GM18909 (cell line): ENCODE data around the gene TFF1.

ENCODE experiments used
- ATAC-seq: cut with Tn5 transposase; IDR thresholded peaks from one replicate; pipeline ENCODE4 v1.9.1; 2021; ENCODE audit warnings: mild to moderate bottlenecking; ENCODE audit not compliant: unreplicated experiment, poor library complexity

TFF1 gene

DNA sequence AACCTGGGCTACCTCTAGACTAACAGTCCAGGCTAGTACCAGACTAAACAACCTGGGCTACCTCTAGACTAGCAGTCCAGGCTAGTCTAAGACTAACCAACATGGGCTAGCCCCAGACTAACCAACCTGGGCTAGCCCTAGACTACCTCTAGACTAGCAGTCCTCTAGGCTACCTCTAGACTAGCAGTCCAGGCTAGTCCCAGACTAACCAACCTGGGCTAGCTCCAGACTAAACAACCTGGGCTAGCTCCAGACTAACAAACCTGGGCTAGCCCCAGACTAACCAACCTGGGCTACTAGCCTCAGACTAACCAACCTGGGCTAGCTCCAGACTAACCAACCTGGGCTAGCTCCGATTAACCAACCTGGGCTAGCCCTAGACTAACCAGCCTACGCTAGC, 17.6 kb downstream of the TFF1 start:
- no peak for ATAC-seq

DNA sequence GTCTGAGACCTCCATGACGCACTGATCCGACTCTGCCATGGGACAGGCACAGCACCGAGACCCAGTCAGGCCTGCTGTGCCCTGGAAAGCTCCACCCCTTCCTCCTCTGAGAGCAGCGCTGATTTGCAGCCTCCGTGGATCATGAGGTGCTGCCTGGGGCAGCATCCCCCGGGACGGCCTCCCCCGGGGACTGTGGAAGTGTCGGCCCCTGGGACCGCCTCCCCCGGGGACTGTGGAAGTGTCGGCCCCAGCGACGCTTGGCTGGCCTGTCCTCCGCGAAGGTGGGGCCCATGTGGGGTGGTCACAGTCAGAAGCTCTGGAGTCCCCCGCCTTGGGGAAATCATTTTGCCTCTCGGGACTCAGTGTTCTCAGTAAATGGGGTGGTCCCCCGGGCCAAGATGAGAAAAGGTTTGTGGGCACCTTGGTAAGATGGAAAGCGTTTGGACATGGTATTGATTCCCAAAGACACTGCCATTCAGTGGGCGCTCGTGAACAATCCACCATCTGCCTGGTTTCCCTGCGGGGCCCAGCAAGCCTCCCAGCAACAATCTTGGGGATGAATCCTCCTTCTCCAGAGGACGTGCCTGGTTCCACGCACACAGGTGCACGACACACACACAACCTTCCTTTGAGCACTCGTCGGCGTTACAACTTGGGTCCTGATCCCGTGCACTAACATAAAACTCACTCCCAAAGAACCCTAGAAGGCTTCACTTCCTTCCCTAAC, 18.6 kb downstream of the TFF1 start:
- ATAC-seq = no peak

DNA sequence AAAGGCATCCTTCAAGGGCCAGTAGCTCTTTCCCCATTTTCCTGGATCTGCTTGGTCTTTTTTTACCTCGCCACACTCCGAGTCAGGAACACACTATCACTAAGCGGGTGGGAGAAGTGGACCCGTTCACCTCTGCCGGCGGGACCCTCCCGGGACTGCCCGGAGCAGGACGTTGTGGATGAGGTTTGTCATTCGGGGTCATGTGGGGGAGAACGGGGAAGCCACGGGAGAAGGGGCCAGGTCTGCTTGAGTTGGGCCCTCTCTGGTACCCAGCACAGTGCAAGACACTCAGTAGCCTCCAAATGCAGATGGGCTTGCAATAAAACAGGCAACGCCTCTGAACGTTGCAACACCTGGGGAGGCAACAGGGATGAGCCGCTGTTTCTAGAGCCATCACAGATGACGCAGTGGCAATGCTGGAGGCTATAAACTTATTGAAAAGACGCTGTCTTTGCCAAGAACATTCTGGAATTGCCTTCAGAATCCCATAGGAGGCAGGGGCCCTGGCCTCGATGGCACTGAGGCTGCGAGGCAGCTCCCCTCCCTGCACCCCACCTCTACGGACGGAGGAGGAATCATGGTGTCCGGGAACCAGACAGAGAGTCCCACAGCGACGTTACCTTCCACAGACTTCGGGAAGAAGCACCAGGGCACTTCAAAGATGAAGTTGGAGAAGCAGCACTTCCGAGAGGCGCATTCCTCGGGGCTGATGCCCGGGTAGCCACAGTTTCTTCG, 19.3 kb downstream of the TFF1 start:
- ATAC-seq = no peak

DNA sequence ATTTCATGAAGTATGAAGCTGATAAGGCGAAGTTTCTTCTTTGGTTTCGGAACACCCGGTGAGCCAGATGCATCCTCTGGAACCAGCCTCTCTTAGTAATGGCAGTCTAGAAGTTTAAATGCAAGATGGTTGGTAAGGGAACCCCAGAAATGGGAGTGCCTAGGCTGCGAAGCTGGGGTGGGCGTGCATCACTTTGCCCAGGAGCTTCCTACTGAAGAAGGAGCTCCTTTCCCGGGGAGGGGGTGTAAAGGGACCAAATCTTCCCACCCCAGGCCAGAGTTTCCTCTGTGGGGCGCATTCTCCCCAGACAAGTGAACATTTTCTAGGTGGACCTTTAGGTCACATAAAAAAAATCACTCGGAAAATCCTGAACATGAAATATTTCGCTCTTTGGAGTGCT, 19.9 kb downstream of the TFF1 start:
- no peak for ATAC-seq

DNA sequence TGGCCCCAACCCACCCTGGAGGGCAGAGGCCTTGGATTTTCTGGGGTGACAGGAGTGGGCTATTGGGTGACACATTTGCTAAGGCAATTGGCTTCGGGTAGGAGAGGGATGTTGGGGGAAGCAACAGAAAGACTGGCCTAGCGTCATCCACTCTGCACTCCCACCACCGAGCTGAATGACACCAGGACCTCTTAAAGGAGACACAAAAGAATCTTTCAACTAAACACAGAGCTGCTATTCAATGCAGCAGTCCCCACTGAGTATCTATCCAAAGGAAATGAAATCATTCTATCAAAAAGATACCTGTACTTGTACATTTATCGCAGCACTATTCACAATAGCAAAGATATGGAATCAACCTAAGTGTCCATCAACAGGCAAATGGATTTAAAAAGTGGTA, 21.7 kb downstream of the TFF1 start:
- no peak for ATAC-seq

DNA sequence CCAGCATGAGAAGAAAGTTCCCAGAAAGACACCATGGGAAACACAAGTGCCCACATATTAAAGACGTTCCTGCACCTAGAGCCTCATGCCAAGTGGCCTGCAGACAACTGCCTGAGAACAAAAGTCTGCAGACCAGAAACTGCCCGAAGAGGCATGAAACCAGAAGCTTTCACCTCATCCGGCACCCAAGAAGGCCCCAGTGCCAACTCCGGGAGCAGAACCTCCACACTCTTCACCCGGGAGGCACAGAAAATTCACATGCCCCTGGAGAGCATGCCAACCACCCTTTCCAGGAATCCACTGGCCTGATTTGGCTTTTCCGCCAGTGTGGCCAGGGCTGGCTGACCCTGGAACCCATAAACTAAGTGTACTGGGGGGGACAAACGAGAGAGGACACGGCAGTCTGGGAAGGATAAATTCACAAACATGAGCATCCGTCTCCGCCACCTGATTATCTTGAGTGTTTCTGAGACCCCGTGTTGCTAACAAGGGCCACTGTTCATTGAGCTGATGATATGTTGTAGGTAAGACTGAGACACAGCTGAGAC, 22.3 kb downstream of the TFF1 start:
- no peak for ATAC-seq

DNA sequence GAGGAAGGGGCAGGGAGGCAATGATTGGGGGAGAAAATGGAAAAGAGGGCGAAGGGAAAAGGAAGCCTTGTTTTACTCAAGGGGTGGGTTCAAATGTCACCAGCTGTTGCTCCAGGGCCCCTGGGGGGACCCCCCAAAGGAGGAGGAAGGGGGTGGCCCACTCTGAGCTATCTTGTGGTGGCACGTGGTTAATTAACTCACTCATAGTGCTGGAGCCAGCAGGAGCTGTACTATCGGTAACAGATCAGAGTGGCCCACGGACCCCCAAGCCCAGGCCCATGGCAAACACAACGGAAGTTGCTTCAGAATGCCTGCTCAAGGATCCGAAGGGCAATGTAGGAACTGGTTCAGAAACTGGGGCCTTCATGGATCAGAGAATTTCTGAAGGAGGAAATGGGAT, 22.8 kb downstream of the TFF1 start:
- no peak for ATAC-seq

DNA sequence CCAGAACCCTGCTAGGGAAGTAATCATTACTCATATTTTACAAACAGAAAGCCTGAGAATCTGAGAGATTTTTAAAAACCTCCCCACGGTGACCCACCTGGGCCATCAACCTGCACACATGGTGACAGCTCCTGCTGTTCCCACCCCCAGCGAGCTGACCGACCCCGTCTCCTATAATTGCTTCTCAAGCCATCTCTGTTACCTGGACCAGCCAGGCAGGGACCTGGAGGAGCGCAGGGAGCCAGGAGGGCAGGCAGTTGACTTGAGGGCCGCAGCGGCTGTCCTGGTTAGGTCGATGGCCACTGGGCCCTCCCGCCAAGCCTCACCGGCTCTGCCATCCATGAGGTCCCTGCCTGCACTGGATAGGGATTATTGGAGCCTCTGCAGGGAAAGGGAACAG, 23.2 kb downstream of the TFF1 start:
- no peak for ATAC-seq

DNA sequence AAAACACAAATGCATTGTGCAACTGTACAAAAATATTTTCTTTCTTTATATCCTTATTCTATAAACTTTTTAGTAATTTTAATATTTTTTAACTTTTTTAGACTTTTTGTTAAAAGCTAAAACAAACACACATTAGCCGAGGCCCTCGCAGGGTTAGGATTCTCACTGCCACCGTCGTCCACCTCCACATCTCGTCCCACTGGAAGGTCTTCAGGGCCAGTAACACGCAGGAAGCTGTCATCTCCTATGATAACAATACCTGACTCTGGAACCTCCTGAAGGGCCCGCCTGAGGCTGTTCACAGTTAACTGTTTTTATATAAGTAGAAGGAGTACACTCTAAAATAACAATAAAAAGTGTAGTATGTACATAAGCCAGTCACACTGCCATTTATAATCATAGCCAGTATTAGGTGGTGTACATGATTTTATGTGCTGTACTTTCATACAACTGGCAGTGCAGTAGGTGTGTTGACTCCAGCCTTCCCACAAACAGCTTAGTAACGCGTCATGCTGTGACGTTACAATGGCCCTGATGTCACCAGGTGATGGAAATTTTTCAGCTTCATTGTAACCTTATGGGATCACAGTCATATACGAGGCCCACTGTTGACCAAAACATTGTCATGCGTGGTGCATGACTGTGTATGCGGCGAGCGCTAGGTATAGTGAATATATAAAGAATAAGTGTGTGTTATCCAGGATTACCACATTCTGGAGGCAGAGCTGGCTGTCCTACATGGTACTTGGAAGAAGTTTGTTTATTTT, 24.4 kb downstream of the TFF1 start:
- no peak for ATAC-seq

DNA sequence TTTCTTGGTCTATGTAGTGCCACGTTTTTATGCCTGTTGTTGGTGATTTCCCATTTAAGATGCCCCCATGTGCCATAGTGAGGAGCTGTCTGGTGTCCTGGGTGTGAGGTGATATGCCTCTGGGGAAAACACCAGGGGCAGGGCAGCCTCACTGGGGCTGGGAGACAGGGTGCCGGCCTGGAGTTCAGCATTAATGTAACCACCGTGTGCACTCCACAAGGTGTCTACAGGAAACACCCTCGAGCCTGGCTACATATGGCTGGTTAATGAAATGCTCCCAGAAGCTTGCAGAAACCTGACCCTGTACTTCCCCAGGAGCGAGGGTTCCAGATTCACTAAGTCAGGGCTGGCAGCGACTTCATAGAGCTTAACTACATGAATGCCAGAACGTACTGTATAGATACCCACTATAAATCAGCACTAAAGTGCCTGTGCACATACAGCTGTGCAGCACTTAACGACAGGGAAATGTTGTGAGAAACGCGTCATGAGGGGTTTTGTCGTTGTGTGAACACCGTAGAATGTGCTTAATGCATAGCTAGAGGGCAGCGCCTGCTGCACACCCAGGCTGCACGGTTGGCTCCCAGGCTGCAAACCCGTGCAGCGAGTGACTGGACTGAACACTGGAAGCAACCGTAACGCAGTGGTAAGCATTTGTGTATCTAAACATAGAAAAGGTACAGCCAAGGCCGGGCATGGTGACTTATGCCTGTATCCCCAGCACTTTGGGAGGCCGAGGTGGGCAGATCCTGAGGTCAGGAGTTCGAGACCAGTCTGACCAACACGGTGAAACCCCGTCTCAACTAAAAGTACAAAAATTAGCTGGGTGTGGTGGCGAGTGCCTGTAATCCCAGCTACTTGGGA, 25.9 kb downstream of the TFF1 start:
- no peak for ATAC-seq

DNA sequence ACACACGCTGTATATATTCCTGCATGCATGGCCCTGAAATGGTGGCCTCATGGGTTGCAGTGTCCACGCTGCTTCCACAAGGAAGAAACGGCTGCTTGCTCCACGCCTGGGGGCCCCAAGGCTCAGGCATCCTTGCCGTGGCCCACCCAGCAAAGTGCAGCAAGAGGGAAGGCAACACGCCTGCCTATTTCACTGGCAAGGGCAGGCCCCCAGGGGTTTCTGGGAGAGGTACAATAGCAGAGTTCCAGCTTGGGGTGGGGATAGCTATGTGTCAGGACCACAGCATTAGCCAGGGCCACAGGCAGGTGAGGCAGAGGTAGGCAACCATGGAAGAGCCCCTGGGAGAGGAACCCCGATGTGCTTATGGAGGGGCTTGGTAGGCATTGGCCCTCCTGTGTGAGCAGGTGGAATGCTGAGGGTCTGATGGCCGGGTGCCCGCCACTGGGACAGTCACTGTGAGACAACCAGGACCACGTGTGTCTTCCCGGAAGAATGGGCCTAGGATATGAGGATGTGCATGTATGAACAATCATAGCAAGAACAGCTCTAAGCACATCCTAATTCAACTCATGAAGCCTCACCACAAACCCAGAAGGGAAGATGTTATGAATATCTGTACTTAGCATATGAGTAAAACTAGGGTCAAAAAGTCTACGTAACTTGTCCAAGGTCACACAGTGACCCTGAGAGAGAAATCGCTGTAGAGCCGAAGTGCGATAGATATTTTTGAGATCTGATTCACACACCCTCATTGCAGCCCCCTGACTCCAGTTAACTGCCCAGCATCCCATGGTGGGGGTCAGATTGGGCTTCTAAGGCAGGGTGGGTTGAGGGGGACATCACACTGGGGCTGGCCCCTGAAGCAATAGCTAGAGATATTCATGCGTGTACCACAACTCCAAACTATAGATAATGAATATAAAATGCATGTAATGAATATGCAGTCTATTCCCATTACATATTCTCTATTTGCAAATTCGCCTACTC, 27.3 kb downstream of the TFF1 start:
- ATAC-seq = no peak

DNA sequence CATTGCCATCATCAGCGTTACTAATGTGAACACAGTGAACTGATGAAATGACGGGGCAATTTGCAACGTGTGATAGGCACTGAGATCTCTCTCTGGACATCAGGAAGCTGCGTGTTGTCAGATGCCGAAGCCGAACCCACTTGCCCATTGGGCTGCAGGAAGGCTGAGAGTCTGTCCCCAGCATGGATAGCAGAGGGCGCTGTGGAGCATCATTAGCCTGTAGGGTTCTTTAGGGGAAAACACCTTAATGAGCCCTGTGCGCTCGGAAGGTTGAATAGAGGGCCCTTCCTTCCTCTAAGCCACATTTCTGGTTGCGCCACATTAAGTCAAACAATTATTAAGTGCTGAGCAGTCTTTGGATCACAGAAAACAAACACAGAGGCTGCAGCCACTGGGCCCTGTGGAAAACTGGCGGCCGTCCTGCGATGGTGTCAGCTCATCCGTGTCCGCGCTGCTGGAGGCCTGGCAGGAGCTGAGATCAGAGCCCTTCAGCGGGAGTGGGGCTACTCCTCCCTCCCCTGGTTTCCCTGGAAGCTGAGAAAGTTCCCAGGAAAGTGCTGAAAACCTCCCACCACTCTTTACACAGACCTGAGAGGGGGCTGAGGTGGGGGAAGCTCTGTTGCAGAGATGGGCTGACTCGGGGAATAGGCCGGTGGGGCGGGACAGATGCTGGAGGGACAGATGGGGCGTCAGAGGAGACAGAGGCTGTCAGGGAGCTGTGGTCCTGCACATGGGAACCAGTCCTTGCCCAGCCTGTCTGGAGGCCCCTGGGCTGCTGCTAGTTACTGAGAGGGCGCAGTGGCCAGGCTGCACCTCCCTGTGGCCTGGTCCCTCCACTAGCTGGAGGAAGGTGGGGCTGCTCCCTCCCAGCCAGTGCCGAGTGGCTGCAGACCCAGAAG, 28.3 kb downstream of the TFF1 start:
- ATAC-seq = no peak

DNA sequence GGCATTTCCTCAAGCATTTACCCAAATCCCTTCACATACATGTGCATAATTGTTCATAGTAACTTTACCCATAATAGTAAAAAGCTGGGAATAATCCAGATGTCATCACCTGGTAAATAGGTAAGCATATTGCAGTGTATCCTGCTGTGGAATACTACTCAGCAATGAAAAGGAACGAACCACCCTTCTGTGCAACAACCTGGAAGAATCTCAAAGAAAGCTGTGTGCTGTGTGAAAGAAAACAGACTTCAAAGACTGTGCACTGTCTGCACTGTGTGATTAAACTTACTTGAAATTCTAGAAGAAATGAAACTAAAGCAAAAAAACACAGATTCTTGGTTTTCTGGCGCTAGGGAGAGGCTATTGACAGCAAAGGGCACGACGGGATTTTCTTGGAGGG, 29.1 kb downstream of the TFF1 start:
- no peak for ATAC-seq

DNA sequence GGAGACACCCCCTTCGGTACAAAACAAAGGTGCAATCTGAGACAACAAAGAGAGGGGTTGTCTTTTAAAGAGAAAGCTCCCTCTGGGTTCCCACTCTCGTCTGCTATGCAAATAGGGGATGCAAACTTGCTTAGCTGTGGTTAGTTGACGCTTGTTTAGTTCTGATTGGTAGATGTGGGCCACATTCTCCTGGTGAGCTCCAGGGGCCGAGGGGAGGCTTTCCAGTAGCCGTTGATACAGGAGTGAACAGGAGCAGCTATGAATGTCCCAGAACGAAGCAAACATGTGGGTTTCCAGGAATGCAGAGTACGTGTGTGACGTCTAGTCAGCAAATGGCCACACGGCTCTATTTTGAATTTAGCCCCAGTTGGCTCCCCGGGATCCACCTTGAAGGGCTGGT, 30.3 kb downstream of the TFF1 start:
- no peak for ATAC-seq

DNA sequence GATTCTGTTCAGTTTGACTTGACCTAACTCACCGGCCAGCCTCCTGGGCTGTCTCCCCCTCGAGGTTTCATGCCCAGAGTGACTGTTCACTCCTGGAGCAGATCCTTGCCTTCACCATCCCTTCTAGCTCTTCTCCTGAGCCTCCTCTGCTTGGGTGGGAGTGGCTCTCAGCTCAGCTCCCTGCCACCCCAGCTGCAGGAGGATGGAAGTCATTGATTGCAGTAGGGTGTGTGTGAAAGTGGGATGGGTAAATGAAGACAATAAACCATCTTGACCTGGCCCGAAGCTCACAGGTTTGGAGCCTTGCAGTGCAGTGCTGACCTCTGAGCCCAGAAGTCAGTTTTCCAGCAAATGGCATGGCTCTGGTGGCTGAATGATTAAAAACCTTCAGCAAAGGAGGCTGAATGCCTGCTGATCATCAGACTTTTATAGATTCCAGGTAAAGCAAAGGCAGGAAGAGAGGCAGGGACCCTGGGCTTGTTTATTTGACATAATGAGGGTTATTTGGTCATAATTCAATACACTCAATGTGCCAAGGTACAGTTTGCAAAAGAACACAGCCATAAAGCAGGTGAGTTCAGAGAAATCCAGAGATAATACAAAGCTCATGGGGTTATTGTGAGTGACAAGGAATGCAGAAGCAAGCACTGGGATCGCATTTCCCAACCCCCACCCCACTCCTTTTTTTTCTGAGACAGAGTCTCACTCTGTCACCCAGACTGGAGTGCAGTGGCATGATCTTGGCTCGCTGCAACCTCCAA, 33.6 kb downstream of the TFF1 start:
- ATAC-seq = no peak

DNA sequence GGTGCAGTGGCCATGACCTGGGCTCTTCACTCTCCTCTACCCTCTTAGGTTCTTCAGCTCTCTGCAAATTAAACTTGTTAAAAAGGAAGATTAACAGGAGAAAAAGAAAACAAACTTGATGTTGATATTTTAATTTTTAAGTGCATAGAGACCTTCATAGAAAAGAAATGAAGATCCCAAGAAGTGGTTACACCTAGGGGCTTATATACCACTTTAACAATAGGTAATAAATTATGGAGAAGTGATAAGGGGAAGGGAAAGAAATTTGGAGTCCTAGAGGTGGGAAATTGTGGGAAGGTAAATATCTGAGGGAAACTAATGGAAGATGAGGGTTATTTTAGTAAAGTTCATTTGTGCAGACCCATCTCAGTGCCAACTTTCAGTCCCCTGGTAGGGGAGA, 34.7 kb downstream of the TFF1 start:
- no peak for ATAC-seq
